Hair follicle dermal papilla cell (primary cell): ENCODE data around the gene LYPLA2. TPM values are rescaled to one million over a fixed set of nuclear protein-coding genes. Genes with fewer than 3 reads are reported as not detected.

Experiments used
- total RNA-seq: library from RNA; depleted of rRNA; stranded (reverse); fragments of >200 nt; gene quantifications from 2 replicates; pipeline ENCODE4 v1.2.3, GENCODE V29; 2012

The LYPLA2 gene
- total RNA-seq = 36.7 and 45.1 TPM in 2 replicates

DNA sequence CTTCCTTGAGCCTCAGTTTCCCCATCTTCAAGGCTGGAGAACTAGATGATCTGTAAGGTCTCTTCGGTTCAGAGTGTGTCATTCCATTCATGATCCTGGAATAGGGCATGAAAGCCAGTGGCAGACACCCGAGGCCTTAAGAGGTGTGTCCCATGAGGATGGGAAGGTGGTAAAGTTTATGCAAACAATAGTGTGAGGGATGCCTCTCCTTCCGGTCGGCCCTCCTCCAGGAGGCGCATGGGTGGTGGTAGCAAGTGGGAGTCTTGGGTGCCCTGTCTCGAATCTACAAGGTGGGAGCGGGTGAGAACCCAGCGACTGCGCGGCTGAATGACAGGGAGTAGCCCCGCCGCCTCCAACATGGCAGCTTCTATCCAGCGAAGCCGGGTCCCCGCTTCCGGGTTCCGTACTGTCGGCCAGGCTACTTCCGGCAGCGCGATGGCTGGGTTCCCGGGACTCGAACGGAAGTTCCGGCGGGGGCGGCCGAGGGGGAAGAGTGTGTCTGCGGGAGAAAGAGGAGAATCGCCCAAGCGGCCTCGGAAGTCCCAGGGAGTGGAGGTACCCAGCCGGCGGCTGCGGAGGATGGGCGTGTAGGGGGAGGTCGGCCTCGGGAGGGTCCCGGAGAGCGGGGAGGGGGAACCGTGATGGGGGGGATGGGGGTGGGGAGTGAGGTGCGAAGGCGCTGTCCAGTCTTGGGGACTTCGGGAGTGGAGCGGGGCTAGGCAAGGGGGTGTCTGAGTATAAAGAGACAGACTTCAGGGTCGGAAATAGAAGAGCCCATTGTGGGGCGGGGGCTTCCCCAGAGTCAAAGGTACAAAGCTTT, at the start of gene LYPLA2:
Gene LYPLA2, plus strand, starts transcription at position 450 of the 820 bp plus-strand sequence. CDS start 1,538 bp downstream, outside the sequence.

GRCh38 chr1:23743287-23744152, 47.4 kb upstream of the LYPLA2 start, which contains the start of gene ELOA:
TSS of gene ELOA (plus strand) at chr1:23743471. CDS start at chr1:23743504, 33 bp downstream.

DNA sequence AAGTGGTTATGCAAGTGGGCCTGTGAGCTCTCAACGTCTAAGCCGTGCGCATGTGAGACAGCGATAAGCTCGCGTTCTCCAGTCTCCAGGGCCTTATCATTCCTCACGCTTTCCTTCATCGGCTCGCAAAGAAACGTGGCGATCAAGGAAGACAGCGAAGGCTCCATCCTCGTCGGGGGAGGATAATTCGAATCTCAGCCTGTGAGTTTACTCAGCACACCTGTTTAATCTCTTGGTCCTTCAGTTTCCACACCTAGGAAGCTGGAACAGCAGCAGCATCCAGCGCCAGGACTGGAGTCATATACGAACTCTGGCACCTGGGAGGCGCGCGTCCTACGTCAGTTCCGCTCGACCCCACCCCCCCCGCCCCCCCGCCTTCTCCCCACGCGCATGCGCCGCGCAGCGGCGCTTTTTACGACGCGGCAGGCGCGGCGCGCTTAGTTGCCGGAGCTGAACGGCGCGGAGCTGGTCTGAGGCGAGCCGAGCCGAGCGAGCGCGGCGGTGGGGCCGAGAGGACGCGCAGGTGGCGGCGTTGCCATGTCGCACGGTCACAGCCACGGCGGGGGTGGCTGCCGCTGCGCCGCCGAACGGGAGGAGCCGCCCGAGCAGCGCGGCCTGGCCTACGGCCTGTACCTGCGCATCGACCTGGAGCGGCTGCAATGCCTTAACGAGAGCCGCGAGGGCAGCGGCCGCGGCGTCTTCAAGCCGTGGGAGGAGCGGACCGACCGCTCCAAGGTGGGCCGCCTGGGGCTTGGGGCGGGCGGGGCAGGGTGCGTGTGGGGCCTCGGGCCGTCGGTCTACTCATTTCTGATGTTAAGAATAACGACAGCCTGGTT, 12.7 kb upstream of the LYPLA2 start, which contains the start of gene PITHD1:
Gene PITHD1, plus strand, starts transcription at position 440 of the 836 bp plus-strand sequence. Its CDS starts 98 bp downstream, at position 538.

DNA sequence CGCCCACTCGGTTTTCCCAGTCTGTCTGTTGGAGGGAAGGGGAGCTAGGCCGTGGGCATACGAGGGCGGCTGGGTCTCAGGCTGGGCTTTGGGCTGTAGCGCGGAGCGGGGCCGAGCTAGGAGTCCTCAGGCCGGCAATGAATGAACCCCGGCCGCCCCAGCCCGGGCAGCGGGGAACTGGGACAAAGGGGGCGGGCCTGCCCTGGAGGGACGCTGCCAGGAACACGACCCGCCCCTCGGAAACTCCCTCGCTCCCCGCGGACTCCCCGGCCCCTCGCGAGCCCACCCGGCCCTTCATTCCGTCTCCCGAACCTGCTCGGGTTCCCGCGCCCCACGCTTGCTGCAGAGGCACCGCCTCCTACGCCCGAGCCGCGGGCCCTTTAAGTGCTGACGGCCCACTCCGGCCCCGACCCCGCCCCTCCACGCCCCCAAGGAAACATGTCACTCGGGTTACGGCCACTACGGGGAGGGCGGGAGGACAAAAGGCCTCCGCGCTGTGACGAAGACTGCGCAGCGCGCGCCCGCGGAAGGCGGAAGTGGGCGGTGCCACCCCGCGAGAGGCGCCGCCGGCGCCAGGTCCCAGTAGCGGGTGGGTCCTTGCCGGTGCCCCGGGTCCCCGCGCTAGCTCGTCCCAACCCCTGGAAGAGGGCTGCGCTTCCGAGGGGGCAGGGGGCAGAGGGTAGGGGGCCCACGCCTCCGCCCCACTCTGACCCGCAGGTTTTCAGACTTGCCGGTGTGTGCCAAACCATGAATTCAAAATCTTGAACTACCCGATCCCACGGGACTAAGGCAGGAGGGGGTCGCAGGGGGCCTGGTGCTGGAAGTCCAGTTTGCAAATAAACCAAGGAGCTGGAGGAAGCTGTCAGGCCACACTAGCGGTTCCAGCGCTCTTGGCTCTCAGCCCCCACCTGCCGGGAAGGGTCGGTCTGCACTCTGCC, 9.7 kb downstream of the LYPLA2 start, which contains the start of gene GALE:
Gene GALE, minus strand, starts transcription at position 355 of the 938 bp plus-strand sequence. CDS start 1,747 bp downstream, outside the sequence.

DNA sequence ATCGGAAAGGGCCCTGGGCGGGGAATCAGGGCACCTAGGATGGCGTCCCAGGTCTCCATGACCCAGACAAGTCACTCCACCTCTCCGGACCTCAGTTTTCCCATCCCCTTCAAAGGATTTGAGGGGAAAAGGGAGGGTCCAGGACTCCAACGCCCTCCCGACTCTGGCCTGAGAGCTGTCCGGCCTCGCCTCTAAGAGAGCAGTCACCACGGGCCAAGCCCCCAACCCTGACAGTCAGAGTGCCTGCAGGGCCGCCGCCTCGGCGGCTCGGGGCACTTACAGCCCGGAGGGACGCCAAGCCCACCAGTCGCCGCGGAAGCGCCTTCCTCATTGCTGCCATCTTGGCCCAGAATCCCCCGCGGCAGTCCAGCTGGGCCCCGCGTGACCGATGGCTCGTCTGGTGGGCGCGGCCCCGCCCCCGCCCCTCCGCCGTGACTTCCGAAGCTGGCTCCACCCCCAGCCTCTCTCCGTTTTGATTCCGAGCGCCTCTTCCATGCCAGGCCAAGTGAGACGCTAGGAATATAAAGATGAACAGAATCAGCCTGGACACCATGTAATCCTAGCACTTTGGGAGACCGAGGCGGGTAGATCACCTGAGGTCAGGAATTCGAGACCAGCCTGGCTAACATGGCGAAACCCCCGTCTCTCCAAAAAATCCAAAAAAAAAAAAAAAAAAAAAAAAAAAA, 34.3 kb downstream of the LYPLA2 start, which contains the start of gene HMGCL:
Gene HMGCL, minus strand, starts transcription at position 354 of the 686 bp plus-strand sequence. Its CDS starts 14 bp downstream, at position 340.

Other genes starting within 250 kb of the LYPLA2 start
- gene ID3, start 231.6 kb upstream of the LYPLA2 start, total RNA-seq = 29.5 and 45.7 TPM in 2 replicates
- gene RPL11, start 99.3 kb upstream of the LYPLA2 start, total RNA-seq = 296 and 311 TPM in 2 replicates
- gene ELOA, start 47.7 kb upstream of the LYPLA2 start, total RNA-seq = 47.9 and 51.4 TPM in 2 replicates
- gene PITHD1, start 12.7 kb upstream of the LYPLA2 start, total RNA-seq = 27.4 and 30.5 TPM in 2 replicates
- 15.3 and 16.9 TPM in 2 replicates for gene GALE, start 9.6 kb downstream of the LYPLA2 start, total RNA-seq
- 43.3 and 44.2 TPM in 2 replicates for gene HMGCL, start 34.3 kb downstream of the LYPLA2 start, total RNA-seq
- gene FUCA1, start 77.1 kb downstream of the LYPLA2 start, total RNA-seq = 19.1 and 21.6 TPM in 2 replicates
- gene CNR2, start 122.2 kb downstream of the LYPLA2 start, total RNA-seq = not detected in 2 replicates
- 65.5 and 74.3 TPM in 2 replicates for gene PNRC2, start 168.7 kb downstream of the LYPLA2 start, total RNA-seq
- 74.4 and 92.8 TPM in 2 replicates for gene SRSF10, start 189.2 kb downstream of the LYPLA2 start, total RNA-seq